ENCODE measurements around the gene TTC9B. TPM values are rescaled to one million over a fixed set of nuclear protein-coding genes. Genes with fewer than 3 reads are reported as not detected.
A peak's percentile ranks its signal among the peaks of the same experiment; 100 is the strongest.

The TTC9B gene
- total RNA-seq, 2 donors from 2014 or later: not detected

GRCh38 chr19:40191836-40192646 is 26.1 kb downstream of the TTC9B start:
- Histone ChIP-seq H3K9me3 (no peaks in the 10 kb centered on the region), H3K36me3 (no peaks in the 10 kb centered on the region), H3K4me1 (peaks cover 0 to 15% of the 10 kb centered on the region in 2 donors), H3K27ac (peak overlapping the region in 1 of 2 donors; percentile 66), H3K27me3 (no peaks in the 10 kb centered on the region), H3K4me3 (peak overlapping the region; percentile 85 to 92)
- DNase-seq (ENCODE audit: low spot score): no peak
- no peak for TF ChIP-seq CTCF (IDR thresholded peaks at IDR 0.05)

- no peaks in the 10 kb centered on the region for H3K36me3 ChIP-seq
- H3K27me3 ChIP-seq: no peaks in the 10 kb centered on the region
- TF ChIP-seq CTCF (IDR thresholded peaks at IDR 0.05): no peak
- peaks cover 0 to 15% of the 10 kb centered on the region in 2 donors for H3K4me1 ChIP-seq
- H3K9me3 ChIP-seq: no peaks in the 10 kb centered on the region
- peak within 1 kb of the TSS; percentile 89 to 97 for H3K27ac ChIP-seq
- peak; percentile 68 for DNase-seq (ENCODE audit: low spot score)
- H3K4me3 ChIP-seq: peak within 1 kb of the TSS; percentile 85 to 92
Measured at GRCh38 chr19:40190891-40191835, 27.0 kb downstream of the TTC9B start, which contains the start of gene MAP3K10. MAP3K10 (plus strand) TSS chr19:40191426; CDS start chr19:40192032, 606 bp downstream.

GRCh38 chr19:40184273-40184672 is 33.9 kb downstream of the TTC9B start:
- Histone ChIP-seq H3K27me3 (no peaks in the 10 kb centered on the region), H3K27ac (no peak overlapping the region), H3K9me3 (no peaks in the 10 kb centered on the region), H3K4me3 (no peak overlapping the region), H3K4me1 (no peaks in the 10 kb centered on the region), H3K36me3 (no peaks in the 10 kb centered on the region)
- no peak for TF ChIP-seq CTCF (IDR thresholded peaks at IDR 0.05)
- DNase-seq (ENCODE audit: low spot score): no peak

- Histone ChIP-seq H3K4me3 (no peak overlapping the region), H3K4me1 (no peaks in the 10 kb centered on the region), H3K27ac (no peak overlapping the region), H3K27me3 (no peaks in the 10 kb centered on the region), H3K9me3 (no peaks in the 10 kb centered on the region), H3K36me3 (no peaks in the 10 kb centered on the region)
- DNase-seq (ENCODE audit: low spot score): no peak
- TF ChIP-seq CTCF (IDR thresholded peaks at IDR 0.05): no peak
Measured at GRCh38 chr19:40178756-40179155, 39.4 kb downstream of the TTC9B start.

GRCh38 chr19:40177286-40178070 is 40.7 kb downstream of the TTC9B start:
- Histone ChIP-seq H3K4me1 (no peaks in the 10 kb centered on the region), H3K36me3 (no peaks in the 10 kb centered on the region), H3K9me3 (no peaks in the 10 kb centered on the region), H3K27ac (no peak overlapping the region), H3K27me3 (no peaks in the 10 kb centered on the region), H3K4me3 (no peak overlapping the region)
- no peak for TF ChIP-seq CTCF (IDR thresholded peaks at IDR 0.05)
- no peak for DNase-seq (ENCODE audit: low spot score)

Measured in right atrium auricular region (tissue), 2 donors.